Fibroblast of the aortic adventitia (primary cell): ENCODE measurements around the gene PHTF2. TPM values are rescaled to one million over a fixed set of nuclear protein-coding genes. Genes with fewer than 3 reads are reported as not detected.

Source experiments
- DNase-seq: peaks from one replicate; pipeline ENCODE4 v3.0.0-alpha.2; 2010; ENCODE audit warnings: low read depth
- H3K4me3 ChIP-seq: 2 replicates; pipeline ENCODE4 v1.5.1; 2011; ENCODE audit warnings: low read depth, mild to moderate bottlenecking, control low read depth, low read length, moderate library complexity
- total RNA-seq: library from RNA; depleted of rRNA; stranded (reverse); fragments of >200 nt; gene quantifications from 2 replicates; pipeline ENCODE4 v1.2.3, GENCODE V29; 2012; ENCODE audit warnings: low replicate concordance
- TF ChIP-seq, protein P1 (sequence below): IDR thresholded peaks from 2 replicates; pipeline ENCODE4 v1.5.1; 2011; ENCODE audit warnings: mild to moderate bottlenecking, low read length, control low read depth, inconsistent platforms; ENCODE audit not compliant: insufficient read depth

The PHTF2 gene
- total RNA-seq, 1 donor = 47.5 TPM

DNA sequence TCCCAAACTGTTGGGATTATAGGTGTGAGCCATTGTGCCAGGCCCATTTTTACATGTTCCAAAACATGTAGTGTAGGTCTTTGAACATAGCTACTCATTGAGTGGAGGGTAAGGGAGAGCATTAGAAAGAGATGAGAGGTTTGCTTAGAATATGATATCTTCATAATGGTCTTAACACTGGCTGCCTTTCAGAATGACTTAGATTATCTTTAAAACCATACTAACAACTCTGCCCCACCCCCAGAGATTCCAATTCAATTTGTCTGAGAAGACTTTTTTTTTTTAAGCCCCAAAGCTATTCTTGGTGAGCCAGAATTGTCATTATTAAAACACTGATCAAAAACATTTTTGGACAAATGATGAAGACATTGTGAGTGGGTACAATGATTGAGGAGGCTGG is 168.9 kb downstream of the PHTF2 start:
- no peak for DNase-seq
- TF ChIP-seq, protein P1, sequence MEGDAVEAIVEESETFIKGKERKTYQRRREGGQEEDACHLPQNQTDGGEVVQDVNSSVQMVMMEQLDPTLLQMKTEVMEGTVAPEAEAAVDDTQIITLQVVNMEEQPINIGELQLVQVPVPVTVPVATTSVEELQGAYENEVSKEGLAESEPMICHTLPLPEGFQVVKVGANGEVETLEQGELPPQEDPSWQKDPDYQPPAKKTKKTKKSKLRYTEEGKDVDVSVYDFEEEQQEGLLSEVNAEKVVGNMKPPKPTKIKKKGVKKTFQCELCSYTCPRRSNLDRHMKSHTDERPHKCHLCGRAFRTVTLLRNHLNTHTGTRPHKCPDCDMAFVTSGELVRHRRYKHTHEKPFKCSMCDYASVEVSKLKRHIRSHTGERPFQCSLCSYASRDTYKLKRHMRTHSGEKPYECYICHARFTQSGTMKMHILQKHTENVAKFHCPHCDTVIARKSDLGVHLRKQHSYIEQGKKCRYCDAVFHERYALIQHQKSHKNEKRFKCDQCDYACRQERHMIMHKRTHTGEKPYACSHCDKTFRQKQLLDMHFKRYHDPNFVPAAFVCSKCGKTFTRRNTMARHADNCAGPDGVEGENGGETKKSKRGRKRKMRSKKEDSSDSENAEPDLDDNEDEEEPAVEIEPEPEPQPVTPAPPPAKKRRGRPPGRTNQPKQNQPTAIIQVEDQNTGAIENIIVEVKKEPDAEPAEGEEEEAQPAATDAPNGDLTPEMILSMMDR = no peak
- H3K4me3 ChIP-seq = no peak overlapping the region

DNA sequence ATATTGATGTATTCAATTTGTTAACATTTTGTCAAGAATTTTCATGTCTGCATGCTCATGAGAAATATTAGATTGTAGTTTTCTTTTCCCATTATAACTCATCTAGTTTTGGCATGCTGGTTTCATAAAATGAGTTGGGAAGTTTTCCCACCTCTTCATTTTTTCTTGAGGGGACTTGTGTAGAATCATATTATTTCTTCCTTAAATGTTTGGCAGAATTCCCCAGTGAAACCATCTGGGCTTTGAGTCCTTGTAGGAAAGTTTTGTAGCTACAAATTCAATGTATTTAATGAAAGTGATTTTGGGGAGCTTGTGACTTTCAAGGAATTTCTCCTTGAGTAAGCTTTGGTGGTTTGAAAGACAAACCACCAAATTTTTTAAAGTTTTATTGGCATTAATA is 173.2 kb downstream of the PHTF2 start:
- H3K4me3 ChIP-seq = no peak overlapping the region
- no peak for DNase-seq
- TF ChIP-seq, protein P1 = no peak

DNA sequence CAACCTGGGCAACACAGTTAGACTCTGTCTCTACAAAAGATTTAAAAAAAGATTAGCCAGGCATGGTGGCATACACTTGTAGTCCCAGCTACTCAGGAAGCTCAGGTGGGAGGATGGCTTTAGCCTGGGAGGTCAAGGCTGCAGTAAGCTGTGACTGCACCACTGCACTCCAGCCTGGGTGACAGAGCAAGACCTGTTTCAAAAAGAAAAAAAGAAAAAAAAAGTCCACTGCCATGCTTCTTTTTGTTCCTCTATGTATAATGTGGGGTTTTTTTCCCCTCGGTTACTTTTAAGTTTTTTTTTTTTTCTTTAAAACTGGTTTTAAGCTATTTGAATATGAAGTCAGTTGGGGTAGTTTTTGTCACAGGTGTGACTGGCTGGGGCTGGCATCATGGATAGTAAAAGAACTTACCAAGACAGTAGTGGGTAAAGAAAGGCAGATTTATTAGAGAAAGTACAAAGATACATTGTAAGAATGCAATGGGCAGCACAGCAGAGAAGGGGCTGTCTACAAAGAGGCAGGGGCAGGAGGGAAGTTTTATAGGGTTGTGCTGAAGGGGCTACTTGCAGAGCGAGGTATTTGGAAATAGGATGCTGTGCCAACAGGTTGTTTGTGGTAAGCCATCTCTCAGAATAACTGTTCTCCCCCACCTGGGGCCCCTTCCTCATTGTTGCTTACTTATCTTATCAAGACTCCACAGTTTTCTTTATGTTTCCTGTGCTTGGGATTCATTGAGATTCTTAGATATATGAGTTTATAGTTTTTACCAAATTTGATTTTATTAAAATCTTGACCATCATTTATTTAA is 177.3 kb downstream of the PHTF2 start:
- no peak overlapping the region for H3K4me3 ChIP-seq
- no peak for DNase-seq
- TF ChIP-seq, protein P1 = no peak

DNA sequence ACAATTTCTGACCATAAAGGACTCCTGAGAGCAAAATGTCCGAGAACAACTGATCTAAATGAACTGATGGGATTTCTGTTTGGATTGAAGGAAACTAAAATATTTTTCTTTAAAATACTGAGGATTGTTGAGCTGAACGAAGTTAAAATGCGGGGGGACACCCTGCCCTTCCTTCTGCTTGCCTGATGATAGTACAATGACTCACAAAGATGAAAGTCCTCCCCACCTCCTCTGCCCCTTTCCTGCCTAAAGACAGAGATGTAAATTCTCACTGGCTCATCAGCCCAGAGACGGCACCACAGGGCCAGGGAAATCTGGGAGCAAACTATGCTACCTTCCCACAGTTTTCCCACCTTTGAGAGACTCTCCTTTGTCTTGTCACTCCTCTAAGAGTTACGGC is 180.6 kb downstream of the PHTF2 start:
- DNase-seq = no peak
- TF ChIP-seq, protein P1 = no peak
- no peak overlapping the region for H3K4me3 ChIP-seq

DNA sequence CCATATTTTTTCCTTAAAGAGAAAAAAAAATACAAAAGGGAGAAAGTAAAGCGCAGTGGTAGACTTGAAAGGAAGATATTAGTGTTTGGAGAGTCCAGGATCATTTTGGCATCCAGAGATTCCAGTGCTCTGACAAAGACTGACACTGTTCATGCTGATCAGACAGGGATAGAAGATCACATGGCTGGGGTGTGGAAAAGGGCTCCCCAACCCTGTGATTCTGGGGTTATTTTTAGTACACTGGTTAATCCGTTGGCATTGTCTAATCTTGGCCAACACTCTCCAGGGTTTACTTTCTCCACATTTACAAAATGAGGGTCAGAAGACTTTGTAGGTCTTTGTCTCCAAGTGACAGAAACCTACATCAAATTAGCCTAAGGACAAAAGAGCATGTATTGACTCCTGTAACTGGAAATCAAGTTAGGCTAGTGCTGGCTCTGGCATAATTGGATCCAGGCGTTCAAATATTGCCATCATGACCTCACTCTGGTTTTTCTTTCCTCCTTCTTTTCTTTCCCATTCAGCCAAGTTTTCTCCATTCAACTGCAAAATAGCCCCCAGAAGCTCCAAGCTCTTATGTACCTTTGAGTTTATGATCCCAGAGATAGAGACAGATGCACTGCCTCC is 181.6 kb downstream of the PHTF2 start:
- no peak for DNase-seq

DNA sequence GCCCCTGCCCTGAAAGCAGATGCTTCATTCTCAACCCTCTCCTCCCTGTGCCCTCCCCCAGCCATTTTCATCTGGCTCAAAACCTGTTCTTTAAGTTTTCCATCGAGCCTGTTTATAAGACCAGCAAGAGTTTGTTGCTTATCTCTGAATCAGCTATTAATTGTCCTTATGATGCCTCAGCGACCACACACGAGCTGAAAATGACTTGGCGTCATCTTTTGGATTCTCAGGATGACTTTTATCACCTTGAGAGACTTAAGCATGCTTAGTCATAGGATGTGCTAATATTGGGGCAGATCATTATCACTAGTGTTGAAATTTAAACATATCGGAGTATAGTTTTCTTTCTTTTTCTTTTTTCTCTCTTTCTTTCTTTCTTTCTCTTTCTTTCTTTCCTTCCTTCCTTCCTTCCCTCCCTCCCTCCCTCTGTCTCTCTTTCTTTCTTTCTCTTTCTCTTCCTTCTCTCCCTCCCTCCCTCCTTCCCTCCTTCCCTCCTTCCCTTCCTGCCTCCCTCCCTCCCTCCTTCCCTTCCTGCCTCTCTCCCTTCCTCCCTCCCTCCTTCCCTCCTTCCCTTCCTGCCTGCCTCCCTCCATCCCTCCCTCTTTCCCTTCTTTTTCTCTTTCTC is 184.5 kb downstream of the PHTF2 start:
- TF ChIP-seq, protein P1 = no peak
- H3K4me3 ChIP-seq = no peak overlapping the region
- no peak for DNase-seq

More for the DNA sequence above, 181.6 kb downstream of the PHTF2 start:
- H3K4me3 ChIP-seq = no peak overlapping the region
- TF ChIP-seq, protein P1 = no peak
